Ectodermal cell (in vitro differentiated cells): ENCODE data around the gene DIP2B.
"Not testable (repeated sequence)": the region's sequence is repeated elsewhere in the genome, so short reads cannot be mapped to it uniquely, and the experiment has no call there.

ENCODE experiments used
- H3K27ac ChIP-seq: 2 replicates; pipeline ENCODE4 v1.7.0; 2013; ENCODE audit warnings: mild to moderate bottlenecking, low read depth, low read length; ENCODE audit not compliant: insufficient read depth, poor library complexity, severe bottlenecking
- H3K27me3 ChIP-seq: 2 replicates; pipeline ENCODE4 v1.7.0; 2013; ENCODE audit warnings: mild to moderate bottlenecking, low read length; ENCODE audit not compliant: insufficient read depth, control insufficient read depth, poor library complexity, severe bottlenecking
- H3K36me3 ChIP-seq: one replicate; pipeline ENCODE4 v1.7.0; 2013; ENCODE audit warnings: low read length; ENCODE audit not compliant: control insufficient read depth, insufficient read depth
- H3K4me1 ChIP-seq: one replicate; pipeline ENCODE4 v1.7.0; 2013; ENCODE audit warnings: low read length; ENCODE audit not compliant: control insufficient read depth, insufficient read depth
- H3K4me3 ChIP-seq: 2 replicates; pipeline ENCODE4 v1.7.0; 2013; ENCODE audit warnings: low read depth, low read length, control low read depth; ENCODE audit not compliant: insufficient read depth
- H3K9me3 ChIP-seq: 2 replicates; pipeline ENCODE4 v1.7.0; 2013; ENCODE audit warnings: mild to moderate bottlenecking, low read length, moderate library complexity; ENCODE audit not compliant: control insufficient read depth
- WGBS, 2 experiments: methylation state at CpG; one replicate each; pipeline ENCODE4 v1.1.7; 2013; ENCODE audit warnings: missing lambda C conversion rate in 2 of 2; 5-methylcytosine and 5-hydroxymethylcytosine counted together

Gene DIP2B

GRCh38 chr12:50520416-50521207, 15.8 kb downstream of the DIP2B start:
- Histone ChIP-seq H3K9me3 (no peaks in the 10 kb centered on the region), H3K4me1 (no peaks in the 10 kb centered on the region), H3K27ac (no peak overlapping the region), H3K4me3 (no peak overlapping the region), H3K27me3 (no peaks in the 10 kb centered on the region), H3K36me3 (no peaks in the 10 kb centered on the region)
- 95 to 96% methylated on average over 7 to 8 of the region's 8 CpGs for WGBS, 2 experiments

DNA sequence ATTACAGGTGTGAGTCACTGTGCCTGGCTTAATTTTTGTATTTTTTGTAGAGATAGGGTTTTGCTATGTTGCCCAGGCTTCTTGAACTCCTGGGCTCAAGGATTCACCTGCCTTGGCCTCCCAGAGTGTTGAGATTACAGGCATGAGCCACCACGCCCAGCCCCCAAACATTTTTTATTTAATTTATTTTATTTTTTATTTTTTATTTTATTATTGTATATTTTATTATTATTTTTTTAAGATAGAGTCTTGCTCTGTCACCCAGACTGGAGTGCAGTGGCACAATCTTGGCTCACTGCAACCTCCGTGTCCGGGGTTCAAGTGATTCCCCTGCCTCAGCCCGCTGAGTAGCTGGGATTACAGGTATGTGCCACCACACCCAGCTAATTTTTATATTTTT, 17.0 kb downstream of the DIP2B start:
- not testable (repeated sequence) for H3K27ac ChIP-seq, H3K4me3 ChIP-seq, H3K36me3 ChIP-seq, H3K27me3 ChIP-seq, H3K4me1 ChIP-seq, H3K9me3 ChIP-seq
- 98 to 100% methylated on average over 3 of the region's 4 CpGs for WGBS, 2 experiments

DNA sequence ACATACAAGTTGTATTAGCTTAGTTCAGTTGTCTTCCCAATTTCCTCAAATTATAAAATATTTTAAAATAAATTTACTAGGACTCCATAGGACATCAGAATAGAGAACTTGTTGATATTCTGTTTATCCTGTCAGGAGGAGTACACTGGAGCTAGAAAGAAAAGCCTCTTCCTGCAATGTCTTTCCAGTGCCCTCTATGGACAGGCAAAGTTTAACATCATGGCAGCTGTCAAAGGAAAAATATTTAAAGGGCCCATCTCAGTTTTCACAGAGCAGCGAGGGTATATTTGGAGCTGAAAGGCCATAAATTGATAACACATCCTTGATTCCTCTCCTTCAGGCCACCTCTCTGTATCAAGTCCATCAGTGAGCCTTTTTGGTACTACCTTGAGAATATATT, 19.0 kb downstream of the DIP2B start:
- Histone ChIP-seq H3K4me1 (no peaks in the 10 kb centered on the region), H3K27ac (no peak overlapping the region), H3K27me3 (no peaks in the 10 kb centered on the region), H3K36me3 (no peaks in the 10 kb centered on the region), H3K9me3 (no peaks in the 10 kb centered on the region), H3K4me3 (no peak overlapping the region)
- WGBS, 2 experiments = 94 to 95% methylated on average over 1 of the region's 1 CpG

- Histone ChIP-seq H3K27ac (no peak overlapping the region), H3K27me3 (no peaks in the 10 kb centered on the region), H3K36me3 (no peaks in the 10 kb centered on the region), H3K9me3 (no peaks in the 10 kb centered on the region), H3K4me3 (no peak overlapping the region), H3K4me1 (no peaks in the 10 kb centered on the region)
- WGBS, 2 experiments = 91 to 100% methylated on average over 2 of the region's 2 CpGs
Measured at GRCh38 chr12:50524621-50525020, 19.8 kb downstream of the DIP2B start.

- no peak overlapping the region for H3K27ac ChIP-seq
- no peaks in the 10 kb centered on the region for H3K27me3 ChIP-seq
- peaks cover 2% of the 10 kb centered on the region for H3K4me1 ChIP-seq
- H3K36me3 ChIP-seq = no peaks in the 10 kb centered on the region
- 89 to 96% methylated on average over 2 of the region's 2 CpGs for WGBS, 2 experiments
- H3K4me3 ChIP-seq = no peak overlapping the region
- H3K9me3 ChIP-seq = no peaks in the 10 kb centered on the region
Measured at GRCh38 chr12:50525422-50525821, 20.6 kb downstream of the DIP2B start.

- H3K36me3 ChIP-seq = no peaks in the 10 kb centered on the region
- H3K27me3 ChIP-seq = no peaks in the 10 kb centered on the region
- no peaks in the 10 kb centered on the region for H3K9me3 ChIP-seq
- H3K27ac ChIP-seq = no peak overlapping the region
- 97% methylated on average over 3 to 5 of the region's 5 CpGs for WGBS, 2 experiments
- peaks cover 3% of the 10 kb centered on the region for H3K4me1 ChIP-seq
- no peak overlapping the region for H3K4me3 ChIP-seq
Measured at GRCh38 chr12:50527359-50527726, 22.6 kb downstream of the DIP2B start.

DNA sequence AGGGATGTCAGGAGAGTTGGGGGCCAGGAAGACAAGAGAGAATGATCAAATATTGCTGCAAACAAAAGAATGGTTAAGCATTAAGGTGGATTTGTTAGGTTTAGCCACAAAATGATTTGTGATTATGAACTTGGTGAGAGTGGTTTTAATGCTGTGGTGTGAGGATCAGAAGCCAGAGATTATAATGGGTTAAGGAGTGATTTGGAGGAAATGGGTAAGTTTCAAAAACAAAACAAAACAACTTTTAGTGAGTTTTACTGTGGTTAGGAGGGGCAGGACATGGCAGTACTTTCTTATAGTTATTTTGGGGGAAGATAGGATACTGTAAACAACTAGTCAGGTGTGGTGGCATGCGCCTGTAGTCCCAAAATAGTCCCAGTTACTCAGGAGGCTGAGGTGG, 24.0 kb downstream of the DIP2B start:
- H3K4me3 ChIP-seq = no peak overlapping the region
- no peaks in the 10 kb centered on the region for H3K27me3 ChIP-seq
- WGBS, 2 experiments = 94 to 95% methylated on average over 1 of the region's 1 CpG
- H3K9me3 ChIP-seq = no peaks in the 10 kb centered on the region
- peaks cover 3% of the 10 kb centered on the region for H3K4me1 ChIP-seq
- H3K27ac ChIP-seq = no peak overlapping the region
- H3K36me3 ChIP-seq = no peaks in the 10 kb centered on the region

DNA sequence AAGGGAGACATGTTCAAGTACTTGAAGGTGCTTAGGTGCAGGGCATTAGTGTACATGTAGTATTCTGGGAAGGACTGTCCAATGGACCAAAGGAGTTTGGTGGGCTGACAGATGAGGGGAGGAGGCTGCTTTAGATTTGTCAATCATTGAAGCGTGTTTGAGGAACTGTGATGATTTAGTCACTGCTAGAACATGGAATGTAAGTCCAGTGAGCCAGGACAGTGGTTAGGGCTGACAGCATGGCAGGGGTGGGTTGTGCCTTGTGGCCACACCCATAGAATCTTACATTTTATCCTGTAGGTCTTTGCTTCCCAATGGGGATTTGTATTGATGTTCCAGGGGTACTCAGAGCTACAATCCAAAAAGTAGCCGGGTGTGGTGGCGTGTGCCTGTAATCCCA, 24.6 kb downstream of the DIP2B start:
- H3K27ac ChIP-seq = no peak overlapping the region
- 91 to 95% methylated on average over 3 of the region's 3 CpGs for WGBS, 2 experiments
- H3K4me1 ChIP-seq = peaks cover 3% of the 10 kb centered on the region
- no peaks in the 10 kb centered on the region for H3K9me3 ChIP-seq
- no peaks in the 10 kb centered on the region for H3K36me3 ChIP-seq
- H3K27me3 ChIP-seq = no peaks in the 10 kb centered on the region
- no peak overlapping the region for H3K4me3 ChIP-seq

- Histone ChIP-seq H3K27ac (no peak overlapping the region), H3K36me3 (no peaks in the 10 kb centered on the region), H3K9me3 (no peaks in the 10 kb centered on the region), H3K27me3 (no peaks in the 10 kb centered on the region), H3K4me1 (peaks cover 3% of the 10 kb centered on the region), H3K4me3 (no peak overlapping the region)
- WGBS, 2 experiments = 92% methylated on average over 2 of the region's 2 CpGs
Measured at GRCh38 chr12:50530532-50530931, 25.7 kb downstream of the DIP2B start.

DNA sequence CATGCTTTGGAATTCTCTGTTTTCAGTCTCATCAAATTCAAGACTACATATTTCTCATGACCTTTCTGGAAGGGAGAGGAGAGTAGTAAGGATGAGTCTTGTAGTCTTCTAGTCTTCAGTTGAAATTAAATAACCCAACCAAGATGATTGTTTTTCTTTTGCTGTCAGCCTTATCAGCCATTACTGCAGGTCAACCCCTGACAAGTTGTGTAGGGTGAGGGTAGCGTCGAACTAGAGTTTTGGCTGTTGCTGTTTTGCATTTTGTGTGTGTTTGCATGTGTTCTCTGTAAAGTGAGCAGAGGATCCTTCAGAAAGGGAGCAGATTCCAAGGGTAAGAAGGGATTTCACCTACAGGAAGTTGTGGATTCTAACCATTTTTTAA, 28.4 kb downstream of the DIP2B start:
- Histone ChIP-seq H3K27ac (no peak overlapping the region), H3K9me3 (no peaks in the 10 kb centered on the region), H3K4me1 (peaks cover 10% of the 10 kb centered on the region), H3K4me3 (no peak overlapping the region), H3K27me3 (no peaks in the 10 kb centered on the region), H3K36me3 (no peaks in the 10 kb centered on the region)
- WGBS, 2 experiments = 94 to 96% methylated on average over 2 of the region's 2 CpGs

DNA sequence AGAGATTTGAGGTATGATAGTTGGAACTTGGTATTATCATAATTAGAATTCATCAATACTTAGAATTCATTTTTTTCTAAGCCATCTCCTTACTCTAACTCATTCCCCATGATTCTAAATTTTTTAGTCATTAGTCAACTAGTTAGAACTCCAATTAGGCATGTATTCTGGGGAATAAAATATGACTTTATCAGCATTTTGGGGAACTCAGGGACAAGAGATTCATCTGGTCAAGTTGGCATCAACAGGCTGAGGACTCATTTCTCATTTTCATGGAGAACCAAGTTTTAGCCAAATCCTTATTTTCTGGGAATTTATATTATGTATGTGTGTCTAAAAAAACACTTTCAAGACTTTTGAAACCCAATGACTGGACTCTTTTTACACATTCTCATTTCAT, 29.2 kb downstream of the DIP2B start:
- Histone ChIP-seq H3K4me3 (no peak overlapping the region), H3K9me3 (no peaks in the 10 kb centered on the region), H3K36me3 (no peaks in the 10 kb centered on the region), H3K4me1 (peaks cover 12% of the 10 kb centered on the region), H3K27ac (no peak overlapping the region), H3K27me3 (no peaks in the 10 kb centered on the region)
